ENCODE measurements around the gene NUP133.

DNA sequence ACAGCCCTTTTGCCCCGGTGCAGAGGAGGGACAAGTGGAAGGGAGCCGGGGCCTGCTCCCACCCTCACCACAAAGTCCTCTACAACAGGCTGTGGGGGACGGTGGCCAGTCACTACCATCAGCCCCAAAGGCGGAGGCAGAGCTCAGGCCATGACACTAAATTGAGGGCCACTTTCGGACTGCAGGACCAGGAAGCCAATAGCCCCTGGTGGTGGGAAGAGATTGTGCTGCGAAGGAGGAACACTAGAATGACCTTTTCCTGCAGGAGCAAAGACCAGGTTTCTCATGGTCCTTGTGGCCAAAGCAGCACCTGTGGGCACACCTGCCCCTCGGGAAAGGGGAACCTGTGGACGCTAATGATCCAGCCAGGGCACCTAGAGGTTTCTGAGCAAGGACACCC is 104.6 kb downstream of the NUP133 start:
- TF ChIP-seq, protein P1, sequence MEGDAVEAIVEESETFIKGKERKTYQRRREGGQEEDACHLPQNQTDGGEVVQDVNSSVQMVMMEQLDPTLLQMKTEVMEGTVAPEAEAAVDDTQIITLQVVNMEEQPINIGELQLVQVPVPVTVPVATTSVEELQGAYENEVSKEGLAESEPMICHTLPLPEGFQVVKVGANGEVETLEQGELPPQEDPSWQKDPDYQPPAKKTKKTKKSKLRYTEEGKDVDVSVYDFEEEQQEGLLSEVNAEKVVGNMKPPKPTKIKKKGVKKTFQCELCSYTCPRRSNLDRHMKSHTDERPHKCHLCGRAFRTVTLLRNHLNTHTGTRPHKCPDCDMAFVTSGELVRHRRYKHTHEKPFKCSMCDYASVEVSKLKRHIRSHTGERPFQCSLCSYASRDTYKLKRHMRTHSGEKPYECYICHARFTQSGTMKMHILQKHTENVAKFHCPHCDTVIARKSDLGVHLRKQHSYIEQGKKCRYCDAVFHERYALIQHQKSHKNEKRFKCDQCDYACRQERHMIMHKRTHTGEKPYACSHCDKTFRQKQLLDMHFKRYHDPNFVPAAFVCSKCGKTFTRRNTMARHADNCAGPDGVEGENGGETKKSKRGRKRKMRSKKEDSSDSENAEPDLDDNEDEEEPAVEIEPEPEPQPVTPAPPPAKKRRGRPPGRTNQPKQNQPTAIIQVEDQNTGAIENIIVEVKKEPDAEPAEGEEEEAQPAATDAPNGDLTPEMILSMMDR (IDR thresholded peaks at IDR 0.05) = no peak
- no peak for TF ChIP-seq POLR2A (IDR thresholded peaks at IDR 0.05)
